HL-60 (cell line): Measurements from ENCODE around the gene NDUFA11.

Source experiments
- DNase-seq, 2 experiments: peaks; one replicate each; pipeline ENCODE4 v3.0.0-alpha.2; 2010 to 2020; ENCODE audit warnings: low read depth in 1 of 2, low spot score in 1 of 2
- H3K27ac ChIP-seq: fragments of 250-450 bp; sonication (Bioruptor Pico); replicated peaks from 2 replicates; pipeline ENCODE4 v1.5.1; 2020; ENCODE audit warnings: mild to moderate bottlenecking, moderate library complexity
- H3K27me3 ChIP-seq: fragments of 250-450 bp; sonication (Bioruptor Pico); 2 replicates; pipeline ENCODE4 v1.5.1; 2021; ENCODE audit warnings: mild to moderate bottlenecking, moderate library complexity; ENCODE audit not compliant: insufficient read depth, poor library complexity, severe bottlenecking
- H3K4me3 ChIP-seq: replicated peaks from 2 replicates; pipeline ENCODE4 v1.5.1; 2011; ENCODE audit warnings: mild to moderate bottlenecking, control low read depth, low read length; ENCODE audit not compliant: insufficient read depth
- GABPA ChIP-seq: IDR thresholded peaks from 2 replicates; pipeline ENCODE4 v1.6.1; 2012; ENCODE audit warnings: low read depth
- POLR2AphosphoS5 ChIP-seq: IDR thresholded peaks from 2 replicates; pipeline ENCODE4 v1.6.1; 2012; ENCODE audit warnings: low read depth
- REST ChIP-seq: IDR thresholded peaks from 2 replicates; pipeline ENCODE4 v1.6.1; 2012; ENCODE audit warnings: low read depth; ENCODE audit not compliant: insufficient replicate concordance
- SPI1 ChIP-seq: IDR thresholded peaks from 2 replicates; pipeline ENCODE4 v1.6.1; 2012; ENCODE audit warnings: low read depth, mild to moderate bottlenecking, borderline replicate concordance
- TF ChIP-seq, protein P1 (sequence below): IDR thresholded peaks from one replicate; pipeline ENCODE4 v1.5.1; 2011; ENCODE audit warnings: low read length, control low read depth, inconsistent platforms; ENCODE audit not compliant: insufficient read depth

Gene NDUFA11

GRCh38 chr19:5904352-5905113 lies 943 bp upstream of the NDUFA11 start, which contains the start of gene VMAC:
Gene VMAC, plus strand, starts transcription at chr19:5904872. Its CDS starts 19 bp downstream, at chr19:5904891.
- H3K27me3 ChIP-seq = no peaks in the 10 kb centered on the region
- DNase-seq = peak; percentile 100
- H3K4me3 ChIP-seq = peak within 1 kb of the TSS; percentile 96
- TF ChIP-seq SPI1 (no peak), GABPA (no peak), POLR2AphosphoS5 (no peak), REST (no peak)
- TF ChIP-seq, protein P1, sequence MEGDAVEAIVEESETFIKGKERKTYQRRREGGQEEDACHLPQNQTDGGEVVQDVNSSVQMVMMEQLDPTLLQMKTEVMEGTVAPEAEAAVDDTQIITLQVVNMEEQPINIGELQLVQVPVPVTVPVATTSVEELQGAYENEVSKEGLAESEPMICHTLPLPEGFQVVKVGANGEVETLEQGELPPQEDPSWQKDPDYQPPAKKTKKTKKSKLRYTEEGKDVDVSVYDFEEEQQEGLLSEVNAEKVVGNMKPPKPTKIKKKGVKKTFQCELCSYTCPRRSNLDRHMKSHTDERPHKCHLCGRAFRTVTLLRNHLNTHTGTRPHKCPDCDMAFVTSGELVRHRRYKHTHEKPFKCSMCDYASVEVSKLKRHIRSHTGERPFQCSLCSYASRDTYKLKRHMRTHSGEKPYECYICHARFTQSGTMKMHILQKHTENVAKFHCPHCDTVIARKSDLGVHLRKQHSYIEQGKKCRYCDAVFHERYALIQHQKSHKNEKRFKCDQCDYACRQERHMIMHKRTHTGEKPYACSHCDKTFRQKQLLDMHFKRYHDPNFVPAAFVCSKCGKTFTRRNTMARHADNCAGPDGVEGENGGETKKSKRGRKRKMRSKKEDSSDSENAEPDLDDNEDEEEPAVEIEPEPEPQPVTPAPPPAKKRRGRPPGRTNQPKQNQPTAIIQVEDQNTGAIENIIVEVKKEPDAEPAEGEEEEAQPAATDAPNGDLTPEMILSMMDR = no peak
- H3K27ac ChIP-seq = peak within 1 kb of the TSS; percentile 92

DNA sequence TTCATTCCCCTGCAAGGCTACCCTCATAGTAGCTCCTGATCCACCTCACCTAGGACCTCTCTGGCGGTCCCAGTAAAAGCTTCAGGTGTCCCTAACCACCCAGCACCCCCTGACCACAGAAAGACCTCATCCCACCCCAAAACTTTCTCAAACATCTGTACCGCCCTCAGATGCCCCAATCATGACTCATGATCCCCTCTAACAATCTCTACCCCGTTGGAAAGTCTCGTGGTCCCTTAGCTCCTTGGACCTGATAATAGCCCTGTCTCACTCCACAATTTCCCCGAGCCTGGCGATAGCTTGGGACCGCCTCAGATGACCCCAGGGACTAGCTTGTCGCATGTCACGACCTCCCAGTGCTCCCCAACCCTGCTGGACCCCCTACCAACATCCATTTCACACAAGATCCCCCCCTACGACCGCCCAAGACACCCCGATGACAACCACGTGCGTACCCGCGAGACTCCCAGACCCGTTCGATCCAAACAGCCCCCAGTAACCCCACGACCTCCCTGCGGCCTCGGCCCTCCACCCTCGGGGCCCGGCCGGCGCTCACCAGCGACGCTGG lies 450 bp downstream of the NDUFA11 start:
- no peaks in the 10 kb centered on the region for H3K27me3 ChIP-seq
- TF ChIP-seq, protein P1 = no peak
- TF ChIP-seq POLR2AphosphoS5 (no peak), GABPA (no peak), REST (no peak), SPI1 (no peak)
- H3K4me3 ChIP-seq = peak overlapping the region; percentile 96
- peak in 1 of 2 experiments; percentile 44 for DNase-seq
- H3K27ac ChIP-seq = peak overlapping the region; percentile 92

- TF ChIP-seq SPI1 (no peak), GABPA (no peak), REST (no peak), POLR2AphosphoS5 (no peak)
- TF ChIP-seq, protein P1 = no peak
- no peaks in the 10 kb centered on the region for H3K27me3 ChIP-seq
- no peak overlapping the region for H3K27ac ChIP-seq
- H3K4me3 ChIP-seq = no peak overlapping the region
- DNase-seq = no peak
Observed at GRCh38 chr19:5900976-5901375, 2.6 kb downstream of the NDUFA11 start.
